ENCODE data around the gene NIT2. TPM values are rescaled to one million over a fixed set of nuclear protein-coding genes. Genes with fewer than 3 reads are reported as not detected.

NIT2 gene
- total and polyA plus RNA-seq, 7 donors = 12.0 to 28.2 (median 22.0) TPM

GRCh38 chr3:100358413-100358812 is 23.9 kb downstream of the NIT2 start:
- no peak for TF ChIP-seq CTCF (IDR thresholded peaks at IDR 0.05)
- no peak for TF ChIP-seq POLR2AphosphoS5 (IDR thresholded peaks at IDR 0.05)
- no peak for TF ChIP-seq EP300 (IDR thresholded peaks at IDR 0.05)
- TF ChIP-seq POLR2A (IDR thresholded peaks at IDR 0.05) = no peak
- H3K4me1 ChIP-seq = no peaks in the 10 kb centered on the region
- WGBS, 2 donors = 92 to 94% methylated on average over 2 of the region's 2 CpGs
- no peak for DNase-seq
- no peak overlapping the region for H3K27ac ChIP-seq
- no peaks in the 10 kb centered on the region for H3K27me3 ChIP-seq
- peaks cover 0 to 68% (median 12%) of the 10 kb centered on the region in 4 donors for H3K36me3 ChIP-seq
- intact Hi-C loops (cut with DNase I) = no loop called here
- no peak overlapping the region for H3K4me3 ChIP-seq
- no peaks in the 10 kb centered on the region for H3K9me3 ChIP-seq

GRCh38 chr3:100359035-100359434 is 24.5 kb downstream of the NIT2 start:
- no peaks in the 10 kb centered on the region for H3K4me1 ChIP-seq
- DNase-seq = no peak
- intact Hi-C loops (cut with DNase I) = no loop called here
- TF ChIP-seq CTCF (IDR thresholded peaks at IDR 0.05) (no peak), POLR2A (IDR thresholded peaks at IDR 0.05) (no peak), EP300 (IDR thresholded peaks at IDR 0.05) (no peak), POLR2AphosphoS5 (IDR thresholded peaks at IDR 0.05) (no peak)
- 94 to 97% methylated on average over 3 of the region's 3 CpGs for WGBS, 2 donors
- H3K27ac ChIP-seq = no peak overlapping the region
- H3K4me3 ChIP-seq = no peak overlapping the region
- no peaks in the 10 kb centered on the region for H3K9me3 ChIP-seq
- no peaks in the 10 kb centered on the region for H3K27me3 ChIP-seq
- peaks cover 0 to 67% (median 12%) of the 10 kb centered on the region in 4 donors for H3K36me3 ChIP-seq

GRCh38 chr3:100360757-100361496 is 26.4 kb downstream of the NIT2 start:
- intact Hi-C loops (cut with DNase I) = no loop called here
- peaks cover 0 to 67% (median 12%) of the 10 kb centered on the region in 4 donors for H3K36me3 ChIP-seq
- H3K9me3 ChIP-seq = no peaks in the 10 kb centered on the region
- no peak overlapping the region for H3K27ac ChIP-seq
- 86 to 97% methylated on average over 4 of the region's 4 CpGs for WGBS, 2 donors
- H3K4me1 ChIP-seq = no peaks in the 10 kb centered on the region
- DNase-seq = no peak
- TF ChIP-seq POLR2AphosphoS5 (IDR thresholded peaks at IDR 0.05) = no peak
- H3K27me3 ChIP-seq = no peaks in the 10 kb centered on the region
- H3K4me3 ChIP-seq = no peak overlapping the region

- no peak for TF ChIP-seq POLR2AphosphoS5 (IDR thresholded peaks at IDR 0.05)
- TF ChIP-seq EP300 (IDR thresholded peaks at IDR 0.05) = no peak
- TF ChIP-seq CTCF (IDR thresholded peaks at IDR 0.05) = no peak
- no peak for TF ChIP-seq POLR2A (IDR thresholded peaks at IDR 0.05)
- Histone ChIP-seq H3K4me3 (no peak overlapping the region), H3K4me1 (no peaks in the 10 kb centered on the region), H3K36me3 (peaks cover 0 to 67% (median 14%) of the 10 kb centered on the region in 4 donors), H3K9me3 (no peaks in the 10 kb centered on the region), H3K27ac (no peak overlapping the region), H3K27me3 (no peaks in the 10 kb centered on the region)
- 89 to 94% methylated on average over 1 of the region's 1 CpG for WGBS, 2 donors
- DNase-seq = no peak
- intact Hi-C loops (cut with DNase I) = no loop called here
These were observed 27.3 kb downstream of the NIT2 start for GRCh38 chr3:100361897-100362296.

GRCh38 chr3:100364421-100364820 is 29.9 kb downstream of the NIT2 start:
- 94% methylated on average over 3 of the region's 3 CpGs for WGBS, 2 donors
- peaks cover 3 to 73% (median 22%) of the 10 kb centered on the region in 4 donors for H3K36me3 ChIP-seq
- no peak for DNase-seq
- no peak overlapping the region for H3K27ac ChIP-seq
- TF ChIP-seq EP300 (IDR thresholded peaks at IDR 0.05) (no peak), POLR2A (IDR thresholded peaks at IDR 0.05) (no peak), CTCF (IDR thresholded peaks at IDR 0.05) (no peak), POLR2AphosphoS5 (IDR thresholded peaks at IDR 0.05) (no peak)
- H3K4me3 ChIP-seq = no peak overlapping the region
- H3K4me1 ChIP-seq = no peaks in the 10 kb centered on the region
- no peaks in the 10 kb centered on the region for H3K27me3 ChIP-seq
- intact Hi-C loops (cut with DNase I) = no loop called here
- H3K9me3 ChIP-seq = no peaks in the 10 kb centered on the region
